ENCODE measurements around the gene DIS3L. TPM values are rescaled to one million over a fixed set of nuclear protein-coding genes. Genes with fewer than 3 reads are reported as not detected.
A peak's percentile ranks its signal among the peaks of the same experiment; 100 is the strongest.
"Not testable (repeated sequence)": the region's sequence is repeated elsewhere in the genome, so short reads cannot be mapped to it uniquely, and the experiment has no call there.

Gene DIS3L
- total and polyA plus RNA-seq, 8 donors: 23.8 to 55.9 (median 46.6) TPM

DNA sequence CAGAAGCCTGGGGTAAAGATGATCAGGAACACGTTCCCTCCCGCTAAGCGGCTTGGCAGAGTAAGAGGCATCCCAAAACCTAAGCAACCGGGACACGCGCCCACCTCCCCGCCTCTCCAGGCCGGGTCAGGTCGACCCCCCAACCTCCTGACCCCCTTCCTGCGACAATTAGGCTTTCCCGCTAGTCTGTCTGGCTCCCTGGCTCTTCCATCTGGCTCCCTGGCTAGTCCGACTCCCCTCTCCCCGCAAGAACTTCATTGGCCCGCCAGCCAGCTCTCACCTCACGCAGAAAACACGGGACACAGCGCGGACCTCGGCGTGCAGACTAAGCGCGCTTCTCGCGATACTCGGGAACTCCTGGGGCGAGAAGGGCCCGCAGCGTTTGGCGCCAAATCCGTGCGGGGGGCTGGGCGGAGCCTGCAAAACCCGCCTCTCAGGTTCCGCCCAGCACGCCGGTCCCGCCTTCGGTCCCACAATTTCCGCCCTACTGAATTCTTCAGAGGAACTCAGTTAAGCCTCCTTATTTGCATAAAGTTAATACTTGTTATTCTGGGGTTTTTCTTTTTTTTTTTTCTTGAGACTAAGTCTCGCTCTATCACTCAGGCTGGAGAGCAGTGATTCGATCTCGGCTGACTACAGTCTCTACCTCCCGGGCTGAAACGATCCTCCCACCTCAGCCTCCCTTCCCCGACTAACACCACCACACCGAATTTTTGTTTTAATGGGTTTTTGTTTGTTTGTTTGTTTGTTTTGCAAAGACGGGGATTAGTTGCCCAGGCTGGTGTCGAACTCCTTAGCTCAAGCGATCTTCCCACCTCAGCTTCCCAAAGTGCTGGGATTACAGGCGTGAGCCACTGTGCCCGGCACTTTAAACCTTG, 63.2 kb downstream of the DIS3L start, which contains the start of gene TIPIN:
Gene TIPIN (minus strand): TSS at position 327 of the 878 bp plus-strand sequence. CDS start 3,738 bp downstream, outside the sequence.
- H3K27me3 ChIP-seq: no peaks in the 10 kb centered on the region
- intact Hi-C loops (cut with DNase I): no loop called here
- ATAC-seq (peak; percentile 99), DNase-seq (peak; percentile 94 to 98 (median 98))
- peaks cover 0 to 11% of the 10 kb centered on the region in 2 donors for H3K4me1 ChIP-seq
- peak within 1 kb of the TSS; percentile 61 to 70 for H3K4me3 ChIP-seq
- peak within 1 kb of the TSS; percentile 50 to 75 for H3K27ac ChIP-seq
- no peaks in the 10 kb centered on the region for H3K9me3 ChIP-seq
- H3K36me3 ChIP-seq: peaks cover 0 to 13% of the 10 kb centered on the region in 2 donors
- TF ChIP-seq, protein P1, sequence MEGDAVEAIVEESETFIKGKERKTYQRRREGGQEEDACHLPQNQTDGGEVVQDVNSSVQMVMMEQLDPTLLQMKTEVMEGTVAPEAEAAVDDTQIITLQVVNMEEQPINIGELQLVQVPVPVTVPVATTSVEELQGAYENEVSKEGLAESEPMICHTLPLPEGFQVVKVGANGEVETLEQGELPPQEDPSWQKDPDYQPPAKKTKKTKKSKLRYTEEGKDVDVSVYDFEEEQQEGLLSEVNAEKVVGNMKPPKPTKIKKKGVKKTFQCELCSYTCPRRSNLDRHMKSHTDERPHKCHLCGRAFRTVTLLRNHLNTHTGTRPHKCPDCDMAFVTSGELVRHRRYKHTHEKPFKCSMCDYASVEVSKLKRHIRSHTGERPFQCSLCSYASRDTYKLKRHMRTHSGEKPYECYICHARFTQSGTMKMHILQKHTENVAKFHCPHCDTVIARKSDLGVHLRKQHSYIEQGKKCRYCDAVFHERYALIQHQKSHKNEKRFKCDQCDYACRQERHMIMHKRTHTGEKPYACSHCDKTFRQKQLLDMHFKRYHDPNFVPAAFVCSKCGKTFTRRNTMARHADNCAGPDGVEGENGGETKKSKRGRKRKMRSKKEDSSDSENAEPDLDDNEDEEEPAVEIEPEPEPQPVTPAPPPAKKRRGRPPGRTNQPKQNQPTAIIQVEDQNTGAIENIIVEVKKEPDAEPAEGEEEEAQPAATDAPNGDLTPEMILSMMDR (IDR thresholded peaks at IDR 0.05): no peak

DNA sequence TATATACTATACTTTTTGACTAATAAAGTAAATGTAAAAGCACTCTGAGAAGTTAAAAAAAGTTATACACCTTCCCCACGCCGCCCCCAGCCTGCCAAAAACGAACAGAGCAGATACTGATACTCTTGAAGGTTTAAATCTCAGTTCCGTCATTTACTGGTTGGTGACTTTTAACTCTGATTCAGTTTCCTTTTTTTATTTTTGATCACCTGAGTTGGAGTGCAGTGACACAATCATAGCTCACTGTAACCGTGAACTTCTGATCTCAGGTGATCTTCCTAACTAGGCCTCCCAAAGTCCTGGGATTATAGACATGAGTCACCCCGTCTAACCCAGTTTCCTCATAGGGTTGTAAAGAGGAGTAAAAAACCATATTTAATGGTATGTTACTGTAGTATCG, 66.4 kb downstream of the DIS3L start:
- TF ChIP-seq, protein P1 (IDR thresholded peaks at IDR 0.05): no peak
- intact Hi-C loops (cut with DNase I): no loop called here
- Histone ChIP-seq H3K36me3 (no peaks in the 10 kb centered on the region), H3K27ac (no peak overlapping the region), H3K4me1 (peaks cover 0 to 15% of the 10 kb centered on the region in 2 donors), H3K9me3 (no peaks in the 10 kb centered on the region), H3K4me3 (no peak overlapping the region), H3K27me3 (no peaks in the 10 kb centered on the region)
- DNase-seq (no peak), ATAC-seq (no peak)

DNA sequence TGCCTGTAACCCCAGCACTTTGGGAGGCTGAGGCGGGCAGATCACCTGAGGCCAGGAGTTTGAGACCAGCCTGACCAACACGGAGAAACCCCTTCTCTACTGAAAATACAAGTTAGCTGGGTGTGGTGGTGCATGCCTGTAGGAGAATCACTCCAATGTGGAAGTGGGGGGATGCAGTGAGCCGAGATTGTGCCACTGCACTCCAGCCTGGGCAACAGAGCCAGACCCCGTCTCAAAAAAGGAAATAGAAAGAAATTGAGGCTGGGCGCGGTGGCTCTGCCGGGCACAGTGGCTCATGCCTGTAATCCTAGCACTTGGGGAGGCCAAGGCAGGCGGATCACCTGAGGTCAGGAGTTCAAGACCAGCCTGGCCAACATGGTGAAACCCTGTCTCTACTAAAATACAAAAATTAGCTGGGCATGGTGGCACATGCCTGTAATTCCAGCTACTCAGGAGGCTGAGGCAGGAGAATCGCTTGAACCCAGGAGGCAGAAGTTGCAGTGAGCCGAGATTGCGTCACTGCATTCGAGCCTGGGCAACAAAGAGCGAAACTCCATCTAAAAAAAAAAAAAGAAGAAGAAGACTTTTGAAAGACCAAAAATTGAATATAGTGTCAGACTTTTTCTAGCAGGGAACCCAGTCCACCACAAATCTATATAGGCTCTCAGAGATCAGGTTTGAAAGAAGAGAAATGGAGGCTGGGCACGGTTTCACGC, 68.5 kb downstream of the DIS3L start:
- not testable (repeated sequence) for H3K9me3 ChIP-seq, DNase-seq

DNA sequence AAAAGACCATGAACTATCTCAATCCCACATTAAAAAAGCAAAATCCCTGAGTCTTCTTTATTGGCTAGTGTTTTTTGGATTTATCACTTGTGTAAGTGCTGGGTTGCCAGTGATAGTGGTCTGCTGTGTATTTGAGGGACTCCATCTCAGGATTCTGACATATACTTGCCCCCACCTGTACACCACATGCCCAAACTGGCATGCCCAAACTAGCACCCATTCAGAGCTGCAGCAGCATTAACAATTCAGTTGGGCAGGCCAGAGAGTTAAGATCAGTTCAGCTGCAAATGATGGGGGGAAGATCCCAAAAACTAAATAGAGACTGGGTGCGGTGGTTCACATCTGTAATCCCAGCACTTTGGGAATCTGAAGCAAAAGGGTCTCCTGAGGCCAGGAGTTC, 69.4 kb downstream of the DIS3L start:
- intact Hi-C loops (cut with DNase I): no loop called here
- DNase-seq: no peak
- H3K9me3 ChIP-seq: no peaks in the 10 kb centered on the region
- peaks cover 0 to 4% of the 10 kb centered on the region in 2 donors for H3K4me1 ChIP-seq
- no peak for ATAC-seq
- no peak overlapping the region for H3K4me3 ChIP-seq
- no peaks in the 10 kb centered on the region for H3K27me3 ChIP-seq
- TF ChIP-seq, protein P1 (IDR thresholded peaks at IDR 0.05): no peak
- H3K27ac ChIP-seq: no peak overlapping the region
- H3K36me3 ChIP-seq: no peaks in the 10 kb centered on the region

More for the DNA sequence above, 68.5 kb downstream of the DIS3L start:
- intact Hi-C loops (cut with DNase I); H3K27me3 ChIP-seq; H3K4me1 ChIP-seq; ATAC-seq; H3K27ac ChIP-seq; H3K4me3 ChIP-seq; H3K36me3 ChIP-seq: not testable (repeated sequence)

DNA sequence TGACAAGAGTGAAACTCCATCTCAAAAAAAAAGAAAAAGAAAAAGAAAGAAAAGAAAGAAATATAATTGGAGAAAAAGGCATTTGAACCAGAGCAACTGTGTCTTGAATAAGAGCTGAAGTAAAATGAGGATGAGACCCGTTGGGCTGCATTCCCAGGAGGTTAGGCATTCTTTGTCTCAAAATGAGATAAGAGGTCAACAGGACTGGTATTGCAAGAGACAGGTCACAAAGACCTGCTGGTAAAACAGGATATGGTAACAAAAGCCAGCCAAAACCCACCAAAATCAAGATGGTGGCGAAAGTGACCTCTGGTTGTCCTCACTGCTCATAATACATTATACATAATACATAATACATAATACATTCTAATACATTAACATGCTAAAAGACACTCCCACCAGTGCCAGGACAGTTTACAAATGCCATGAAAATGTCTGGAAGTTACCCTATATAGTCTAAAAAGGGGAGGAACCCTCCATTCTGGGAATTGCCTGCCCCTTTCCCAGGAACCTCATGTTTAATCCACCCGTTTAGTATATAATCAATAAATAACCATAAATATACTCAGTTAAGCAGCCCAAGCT, 71.7 kb downstream of the DIS3L start:
- no peaks in the 10 kb centered on the region for H3K27me3 ChIP-seq
- H3K27ac ChIP-seq: no peak overlapping the region
- DNase-seq: no peak
- intact Hi-C loops (cut with DNase I): no loop called here
- peaks cover 0 to 11% of the 10 kb centered on the region in 2 donors for H3K4me1 ChIP-seq
- no peak overlapping the region for H3K4me3 ChIP-seq
- ATAC-seq: no peak
- no peaks in the 10 kb centered on the region for H3K36me3 ChIP-seq
- TF ChIP-seq, protein P1 (IDR thresholded peaks at IDR 0.05): no peak
- H3K9me3 ChIP-seq: no peaks in the 10 kb centered on the region

Data from left lung (tissue), 10 donors.